GM12878 (cell line): ENCODE results near the gene BUB1B. TPM values are rescaled to one million over a fixed set of nuclear protein-coding genes. Genes with fewer than 3 reads are reported as not detected.

ENCODE experiments used
- ATAC-seq: fragments of 200-7000 bp; cut with Tn5 transposase; 3 replicates; pipeline ENCODE4 v1.9.1; 2020; ENCODE audit warnings: mild to moderate bottlenecking, moderate library complexity
- BruUV-seq: library from RNA; stranded (reverse); fragments of 400-500 nt; replicated peaks from 2 replicates; lab custom pipeline; 2021; lab: Mats Ljungman, UMichigan
- CTCF ChIA-PET: fragments of 300-600 bp; sonication (Branson Sonifier 250); formaldehyde crosslinking; extraction: SDS; loops from one replicate; lab custom pipeline; 2021; ENCODE audit warnings: inconsistent platforms; lab: Yijun Ruan, JAX
- POLR2A ChIA-PET: fragments of 350-600 bp; formaldehyde crosslinking; extraction: SDS; loops from one replicate; lab custom pipeline; 2021; ENCODE audit warnings: inconsistent platforms; lab: Charles Lee
- RAD21 ChIA-PET: fragments of 300-600 bp; sonication (Branson Sonifier 250); formaldehyde crosslinking; loops from one replicate; lab custom pipeline; 2023; ENCODE audit warnings: antibody characterized with exemption; ENCODE audit not compliant: unreplicated experiment; lab: Charles Lee
- SMC1A ChIA-PET: fragments of 300-600 bp; sonication (Branson Sonifier 250); formaldehyde crosslinking; loops from one replicate; lab custom pipeline; 2023; ENCODE audit not compliant: unreplicated experiment, uncharacterized antibody; lab: Charles Lee
- DNase-seq: peaks from one replicate; pipeline ENCODE4 v3.0.0-alpha.2; 2011; ENCODE audit warnings: low read depth, low spot score
- FAIRE-seq: peaks from 3 replicates; lab custom pipeline; 2011; peaks lifted over from hg19 to GRCh38; lab: Jason Lieb, UNC
- H2AFZ ChIP-seq: 2 replicates; pipeline ENCODE4 v1.6.0; 2011; ENCODE audit warnings: low read depth, low read length, control low read depth; ENCODE audit not compliant: control insufficient read depth
- H3K27ac ChIP-seq: 2 replicates; pipeline ENCODE4 v1.5.1; 2011; ENCODE audit warnings: control low read depth; ENCODE audit not compliant: control insufficient read depth, insufficient read depth
- H3K27me3 ChIP-seq, 2 experiments: replicated peaks in 1 of 2; 2 replicates each; pipeline versions ENCODE4 v1.6.0 to v1.6.1; 2011; ENCODE audit warnings: low read length in 1 of 2; ENCODE audit not compliant: control insufficient read depth in 2 of 2, insufficient read depth in 2 of 2
- H3K36me3 ChIP-seq, 2 experiments: 2 replicates each; pipeline ENCODE4 v1.5.1; 2011; ENCODE audit warnings: low read length in 1 of 2; ENCODE audit not compliant: control insufficient read depth in 2 of 2, insufficient read depth in 2 of 2
- H3K4me1 ChIP-seq: 2 replicates; pipeline ENCODE4 v1.6.1; 2011; ENCODE audit warnings: mild to moderate bottlenecking, low read length, moderate library complexity, mixed read lengths; ENCODE audit not compliant: control insufficient read depth, insufficient read depth
- H3K4me2 ChIP-seq: 2 replicates; pipeline ENCODE4 v1.6.0; 2011; ENCODE audit warnings: control low read depth; ENCODE audit not compliant: control insufficient read depth, insufficient read depth
- H3K4me3 ChIP-seq: fragments of 200-600 bp; sonication (generic); 2 replicates; pipeline ENCODE4 v1.5.1; 2016
- H3K79me2 ChIP-seq: 2 replicates; pipeline ENCODE4 v1.6.0; 2011; ENCODE audit warnings: low read length; ENCODE audit not compliant: control insufficient read depth, insufficient read depth
- H3K9ac ChIP-seq: 2 replicates; pipeline ENCODE4 v1.8.0; 2011; ENCODE audit warnings: low read length, control low read depth, mixed read lengths; ENCODE audit not compliant: control insufficient read depth, insufficient read depth
- H3K9me3 ChIP-seq: replicated peaks from 3 replicates; pipeline ENCODE4 v1.5.1; 2011; ENCODE audit warnings: mild to moderate bottlenecking, low read length; ENCODE audit not compliant: control insufficient read depth, insufficient read depth
- H4K20me1 ChIP-seq: 2 replicates; pipeline ENCODE4 v1.6.0; 2011; ENCODE audit not compliant: control insufficient read depth, insufficient read depth
- BRCA1 ChIP-seq: IDR thresholded peaks from 2 replicates; pipeline ENCODE4 v1.6.1; 2011; ENCODE audit warnings: low read depth, low read length, improper control_type of control experiment
- CHD1 ChIP-seq: IDR thresholded peaks from 2 replicates; pipeline ENCODE4 v1.6.1; 2012; ENCODE audit warnings: low read depth, low read length, improper control_type of control experiment
- MYC ChIP-seq: IDR thresholded peaks from 2 replicates; pipeline ENCODE4 v1.6.1; 2011; ENCODE audit warnings: mild to moderate bottlenecking, low read length, moderate library complexity, inconsistent platforms; ENCODE audit not compliant: insufficient read depth, insufficient replicate concordance, insufficient read length, severe bottlenecking
- PML ChIP-seq: IDR thresholded peaks from 2 replicates; pipeline ENCODE4 v1.6.1; 2012; ENCODE audit warnings: low read length, inconsistent platforms
- RAD51 ChIP-seq: fragments of 450-650 bp; IDR thresholded peaks from 2 replicates; pipeline ENCODE4 v1.6.1; 2016; ENCODE audit warnings: moderate library complexity, mild to moderate bottlenecking, inconsistent platforms
- SIX5 ChIP-seq: IDR thresholded peaks from 2 replicates; pipeline ENCODE4 v1.6.1; 2011; ENCODE audit warnings: mild to moderate bottlenecking, low read depth, low read length, moderate library complexity; ENCODE audit not compliant: severe bottlenecking
- TBL1XR1 ChIP-seq: IDR thresholded peaks from 2 replicates; pipeline ENCODE4 v1.6.1; 2012; ENCODE audit warnings: low read depth, low read length, improper control_type of control experiment
- ZSCAN29 ChIP-seq: fragments of 450-650 bp; IDR thresholded peaks from 2 replicates; pipeline ENCODE4 v1.6.1; 2017; ENCODE audit warnings: mild to moderate bottlenecking, moderate library complexity
- WGBS: methylation state at CpG from one replicate; pipeline ENCODE4 v1.1.6; 2016; ENCODE audit warnings: low lambda C conversion rate; ENCODE audit not compliant: insufficient replicate concordance, insufficient coverage; ENCODE audit errors: missing lambda C conversion rate; 5-methylcytosine and 5-hydroxymethylcytosine counted together
- in situ Hi-C: fragments of 300-500 bp; cut with MboI; formaldehyde crosslinking; loops from 9 replicates; pipeline ENCODE4 v1.14.3; 2018; ENCODE audit warnings: mixed read lengths
- intact Hi-C: fragments of 100-400 bp; cut with micrococcal nuclease; formaldehyde crosslinking; loops from one replicate; pipeline ENCODE4 v1.14.2; 2022; ENCODE audit not compliant: unreplicated experiment
- polyA plus RNA-seq, 11 experiments: library from polyadenylated mRNA; depleted of rRNA in 4 of 11; unstranded in 6 of 11; stranded (reverse) in 5 of 11; fragments of >200 nt; fragmentation: Nextera tagmentation in 4 of 11; fragmentation: Illumina TruSeq in 1 of 11; extraction: Ambion mirVana in 4 of 11; extraction: Trizol in 1 of 11; gene quantifications; 1 replicate in 1 of 11; 2 replicates in 10 of 11; pipeline versions ENCODE4 v1.2.1 to v1.2.3, GENCODE V29; 2011 to 2016; ENCODE audit warnings: inconsistent platforms in 2 of 11, missing spikeins in 2 of 11, low read depth in 1 of 11
- total RNA-seq, 4 experiments: library from RNA; depleted of rRNA in 3 of 4; stranded (reverse); fragments of >200 nt in 3 of 4; fragmentation: Illumina TruSeq in 1 of 4; extraction: Trizol in 1 of 4; gene quantifications; 2 replicates each; pipeline versions ENCODE4 v1.2.1 to v1.2.3, GENCODE V29; 2013 to 2021
- TF ChIP-seq, protein P1 (sequence below): fragments of 150-350 bp; IDR thresholded peaks from 2 replicates; pipeline ENCODE4 v1.6.1; 2016; ENCODE audit warnings: low read depth, low read length

Gene BUB1B
- total and polyA plus RNA-seq, 10 of the 15 experiments (the other 5 are each of a cell fraction or from before 2014, with no cell fraction given): 29.1 to 98.6 (median 77.3) TPM

GRCh38 chr15:40257656-40258450, 97.0 kb downstream of the BUB1B start (continued):
- no peak for TF ChIP-seq PML
- TF ChIP-seq, all 136 proteins: peak for 0

- Histone ChIP-seq H3K9me3 (no peaks in the 10 kb centered on the region), H3K27ac (no peak overlapping the region), H3K4me3 (no peak overlapping the region), H3K36me3 (no peaks in the 10 kb centered on the region), H3K4me2 (no peak overlapping the region), H2AFZ (no peak overlapping the region), H3K79me2 (no peaks in the 10 kb centered on the region), H3K9ac (no peak overlapping the region), H4K20me1 (no peaks in the 10 kb centered on the region), H3K27me3 (peaks cover 0 to 3% of the 10 kb centered on the region in 2 experiments; a peak in 1 of 4 replicates), H3K4me1 (peaks cover 3% of the 10 kb centered on the region; the same call in 1 of the 2 replicates)
- 34% methylated on average over 8 of the region's 8 CpGs for WGBS
- ChIA-PET POLR2A (no interaction called here), CTCF (interaction anchor here (1.0 to 2.9 kb wide), 3 partner anchors 15 to 80 kb away, joined by 3 to 11 read pairs (median 11); no protein-coding TSS in a partner anchor), SMC1A (interaction anchor here (1.7 to 1.9 kb wide), 2 partner anchors 15 to 152 kb away, joined by 3 to 5 read pairs; no protein-coding TSS in a partner anchor), RAD21 (interaction anchor here (0.9 to 1.3 kb wide), 3 partner anchors 17 to 370 kb away, joined by 3 read pairs; no protein-coding TSS in a partner anchor)
- in situ Hi-C loops: no loop called here
- BruUV-seq: no TSS peak
- intact Hi-C loops: no loop called here
- TF ChIP-seq CHD1: no peak
- TF ChIP-seq, protein P1, sequence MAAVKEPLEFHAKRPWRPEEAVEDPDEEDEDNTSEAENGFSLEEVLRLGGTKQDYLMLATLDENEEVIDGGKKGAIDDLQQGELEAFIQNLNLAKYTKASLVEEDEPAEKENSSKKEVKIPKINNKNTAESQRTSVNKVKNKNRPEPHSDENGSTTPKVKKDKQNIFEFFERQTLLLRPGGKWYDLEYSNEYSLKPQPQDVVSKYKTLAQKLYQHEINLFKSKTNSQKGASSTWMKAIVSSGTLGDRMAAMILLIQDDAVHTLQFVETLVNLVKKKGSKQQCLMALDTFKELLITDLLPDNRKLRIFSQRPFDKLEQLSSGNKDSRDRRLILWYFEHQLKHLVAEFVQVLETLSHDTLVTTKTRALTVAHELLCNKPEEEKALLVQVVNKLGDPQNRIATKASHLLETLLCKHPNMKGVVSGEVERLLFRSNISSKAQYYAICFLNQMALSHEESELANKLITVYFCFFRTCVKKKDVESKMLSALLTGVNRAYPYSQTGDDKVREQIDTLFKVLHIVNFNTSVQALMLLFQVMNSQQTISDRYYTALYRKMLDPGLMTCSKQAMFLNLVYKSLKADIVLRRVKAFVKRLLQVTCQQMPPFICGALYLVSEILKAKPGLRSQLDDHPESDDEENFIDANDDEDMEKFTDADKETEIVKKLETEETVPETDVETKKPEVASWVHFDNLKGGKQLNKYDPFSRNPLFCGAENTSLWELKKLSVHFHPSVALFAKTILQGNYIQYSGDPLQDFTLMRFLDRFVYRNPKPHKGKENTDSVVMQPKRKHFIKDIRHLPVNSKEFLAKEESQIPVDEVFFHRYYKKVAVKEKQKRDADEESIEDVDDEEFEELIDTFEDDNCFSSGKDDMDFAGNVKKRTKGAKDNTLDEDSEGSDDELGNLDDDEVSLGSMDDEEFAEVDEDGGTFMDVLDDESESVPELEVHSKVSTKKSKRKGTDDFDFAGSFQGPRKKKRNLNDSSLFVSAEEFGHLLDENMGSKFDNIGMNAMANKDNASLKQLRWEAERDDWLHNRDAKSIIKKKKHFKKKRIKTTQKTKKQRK: no peak
- no peak for TF ChIP-seq BRCA1
- no peak for TF ChIP-seq SIX5
- TF ChIP-seq RAD51: no peak
- no peak for TF ChIP-seq TBL1XR1
- TF ChIP-seq ZSCAN29: no peak
- no peak for TF ChIP-seq MYC
- no peak for ATAC-seq
- no peak for FAIRE-seq
- no peak for DNase-seq
Measured at GRCh38 chr15:40258544-40258943, 97.7 kb downstream of the BUB1B start.
